H1 (cell line): ENCODE measurements around the gene FAM171A1.
A peak's percentile ranks its signal among the peaks of the same experiment; 100 is the strongest.

ENCODE experiments used
- ATF2 ChIP-seq: IDR thresholded peaks from 2 replicates; pipeline ENCODE4 v1.6.1; 2012; ENCODE audit warnings: low read length, inconsistent platforms
- CEBPB ChIP-seq: IDR thresholded peaks from 2 replicates; pipeline ENCODE4 v1.6.1; 2012; ENCODE audit warnings: low read depth, low read length
- CHD2 ChIP-seq: IDR thresholded peaks from 2 replicates; pipeline ENCODE4 v1.6.1; 2012; ENCODE audit warnings: low read length, improper control_type of control experiment
- CTCF ChIP-seq, 3 experiments: IDR thresholded peaks; 1 replicate in 2 of 3; 2 replicates in 1 of 3; pipeline versions ENCODE4 v1.5.1 to v1.6.1; 2011; ENCODE audit warnings: low read length in 3 of 3, mild to moderate bottlenecking in 3 of 3, inconsistent platforms in 2 of 3, low read depth in 1 of 3, moderate library complexity in 1 of 3; ENCODE audit not compliant: insufficient read depth in 1 of 3; ENCODE audit errors: control extremely low read depth in 1 of 3
- EZH2 ChIP-seq: fragments of 200-600 bp; sonication (generic); IDR thresholded peaks from 2 replicates; pipeline ENCODE4 v1.7.1; 2012; ENCODE audit warnings: low read depth, mild to moderate bottlenecking, moderate library complexity, low read length, inconsistent platforms; ENCODE audit not compliant: severe bottlenecking
- HDAC6 ChIP-seq: IDR thresholded peaks from one replicate; pipeline ENCODE4 v1.7.1; 2012; ENCODE audit warnings: low read depth, mild to moderate bottlenecking, inconsistent platforms, low read length, moderate library complexity
- JUN ChIP-seq: IDR thresholded peaks from 2 replicates; pipeline ENCODE4 v1.6.1; 2011; ENCODE audit warnings: low read depth, mild to moderate bottlenecking, improper control_type of control experiment, low read length
- KDM5A ChIP-seq: fragments of 200-600 bp; IDR thresholded peaks from 2 replicates; pipeline ENCODE4 v1.7.1; 2012; ENCODE audit warnings: mild to moderate bottlenecking, low read length, inconsistent platforms, mixed read lengths
- MAX ChIP-seq: IDR thresholded peaks from 2 replicates; pipeline ENCODE4 v1.6.1; 2012; ENCODE audit warnings: inconsistent platforms
- POLR2A ChIP-seq, 2 experiments: IDR thresholded peaks; 1 replicate in 1 of 2; 2 replicates in 1 of 2; pipeline ENCODE4 v1.6.1; 2011; ENCODE audit warnings: low read depth in 2 of 2, low read length in 2 of 2, mild to moderate bottlenecking in 2 of 2; ENCODE audit errors: control extremely low read depth in 1 of 2
- POLR2AphosphoS5 ChIP-seq: IDR thresholded peaks from 2 replicates; pipeline ENCODE4 v1.6.1; 2011; ENCODE audit warnings: low read depth, low read length
- RNF2 ChIP-seq: fragments of 200-900, 300-1000 bp; sonication (generic); IDR thresholded peaks from 2 replicates; pipeline ENCODE4 v1.7.1; 2016; ENCODE audit warnings: borderline replicate concordance, low read depth, mild to moderate bottlenecking, antibody characterized with exemption, low read length; ENCODE audit not compliant: poor library complexity, severe bottlenecking; ENCODE audit errors: missing control alignments
- SRF ChIP-seq: IDR thresholded peaks from 2 replicates; pipeline ENCODE4 v1.6.1; 2011; ENCODE audit warnings: mild to moderate bottlenecking, low read depth, low read length, moderate library complexity
- ZNF274 ChIP-seq: IDR thresholded peaks from 2 replicates; pipeline ENCODE4 v1.7.0; 2012; ENCODE audit warnings: low read length, borderline replicate concordance; ENCODE audit errors: extremely low read depth

- TF ChIP-seq EZH2 (no peak), CTCF (IDR thresholded peaks at IDR 0.05; ENCODE audit: control extremely low read depth in 1 of 3, insufficient read depth in 1 of 3, low read depth in 1 of 3, low read length in 3 of 3) (peak in 2 of 3 experiments; percentile 48 to 71; a peak in 2 of 4 replicates), CHD2 (no peak), ZNF274 (no peak), SRF (no peak), POLR2A (IDR thresholded peaks at IDR 0.05; ENCODE audit: control extremely low read depth in 1 of 2, low read depth in 2 of 2, low read length in 2 of 2) (no peak), JUN (no peak), CEBPB (no peak), KDM5A (no peak), RNF2 (no peak), ATF2 (no peak), HDAC6 (no peak), MAX (no peak), POLR2AphosphoS5 (no peak)
These were observed 48.3 kb upstream of the FAM171A1 start for GRCh38 chr10:15419279-15419874.
